ENCODE results near the gene OLA1. TPM values are rescaled to one million over a fixed set of nuclear protein-coding genes. Genes with fewer than 3 reads are reported as not detected.

Gene OLA1
- total and polyA plus RNA-seq, 2 of the 13 experiments (the other 11 are each of a cell fraction or from before 2014, with no cell fraction given) = 153 to 241 TPM

GRCh38 chr2:174122185-174122584 lies 126.1 kb downstream of the OLA1 start (continued):
- TF ChIP-seq PAWR (CRISPR knock-in tag; IDR thresholded peaks at IDR 0.05; ENCODE audit: borderline replicate concordance) (no peak), ZNF766 (CRISPR knock-in tag; IDR thresholded peaks at IDR 0.05; ENCODE audit: borderline replicate concordance) (no peak)

- Histone ChIP-seq H3K9me3 (ENCODE audit: low read length) (no peaks in the 10 kb centered on the region), H3K36me3 (replicated peaks in 1 of 2; ENCODE audit: control insufficient read depth in 1 of 2, insufficient read depth in 2 of 2, low read length in 2 of 2) (peaks cover 2 to 6% of the 10 kb centered on the region in 2 experiments; a peak in 4 of 5 replicates), H3K27ac (ENCODE audit: extremely low read length, insufficient read depth, low read length) (no peak overlapping the region), H2AFZ (ENCODE audit: low read length) (no peak overlapping the region), H3K4me3 (replicated peaks in 1 of 3; ENCODE audit: insufficient read depth in 1 of 3, low read depth in 2 of 3, low read length in 3 of 3) (no peak overlapping the region), H3K4me2 (ENCODE audit: low read depth, low read length) (no peak overlapping the region), H3K79me2 (ENCODE audit: insufficient read depth, low read length) (no peaks in the 10 kb centered on the region), H3K9ac (ENCODE audit: insufficient read depth, low read depth, low read length) (no peak overlapping the region), H3K27me3 (ENCODE audit: control insufficient read depth in 1 of 2, insufficient read depth in 2 of 2, low read length in 2 of 2) (no peaks in the 10 kb centered on the region), H3K4me1 (ENCODE audit: insufficient read depth, low read length) (peaks cover 9% of the 10 kb centered on the region; the same call in 1 of the 2 replicates), H4K20me1 (ENCODE audit: insufficient read depth, low read length) (no peaks in the 10 kb centered on the region)
- BruUV-seq (replicated peaks) = no TSS peak
- no peak for TF ChIP-seq CHD4 (IDR thresholded peaks at IDR 0.05; ENCODE audit: borderline replicate concordance, low read length)
- no peak for TF ChIP-seq ZBTB3 (CRISPR knock-in tag; IDR thresholded peaks at IDR 0.05; ENCODE audit: borderline replicate concordance, low read depth)
- no peak for TF ChIP-seq DNMT1 (CRISPR knock-in tag; IDR thresholded peaks at IDR 0.05)
- TF ChIP-seq ZEB1 (IDR thresholded peaks at IDR 0.05; ENCODE audit: insufficient replicate concordance, low read depth) = no peak
- TF ChIP-seq ZNF20 (CRISPR knock-in tag; IDR thresholded peaks at IDR 0.05) = no peak
- no peak for TF ChIP-seq ZNF33B (CRISPR knock-in tag; IDR thresholded peaks at IDR 0.05)
- POLR2A ChIA-PET = no interaction called here
- no peak for ATAC-seq
- no peak for DNase-seq (ENCODE audit: low spot score)
- CTCF ChIA-PET (ENCODE audit: low intra/inter-chr PET ratio, low total read pairs) = no interaction called here
- intact Hi-C loops (cut with micrococcal nuclease; ENCODE audit: unreplicated experiment) (no loop called here), in situ Hi-C loops (cut with HindIII; ENCODE audit: extremely low pct_ligation_motif_present, low pct_unique_long_range_greater_than_20kb) (no loop called here)
- FAIRE-seq = no peak
- 97% methylated on average over 2 of the region's 2 CpGs for WGBS (ENCODE audit: low lambda C conversion rate)
These were observed 126.7 kb downstream of the OLA1 start for GRCh38 chr2:174121612-174122011.

- CTCF ChIA-PET (ENCODE audit: low intra/inter-chr PET ratio, low total read pairs) = no interaction called here
- H3K4me3 ChIP-seq (replicated peaks in 1 of 3; ENCODE audit: insufficient read depth in 1 of 3, low read depth in 2 of 3, low read length in 3 of 3) = no peak overlapping the region
- H3K79me2 ChIP-seq (ENCODE audit: insufficient read depth, low read length) = no peaks in the 10 kb centered on the region
- POLR2A ChIA-PET = no interaction called here
- WGBS (ENCODE audit: low lambda C conversion rate) = 95% methylated on average over 2 of the region's 2 CpGs
- H3K36me3 ChIP-seq (replicated peaks in 1 of 2; ENCODE audit: control insufficient read depth in 1 of 2, insufficient read depth in 2 of 2, low read length in 2 of 2) = peaks cover 2 to 6% of the 10 kb centered on the region in 2 experiments; a peak in 4 of 5 replicates
- no peaks in the 10 kb centered on the region for H4K20me1 ChIP-seq (ENCODE audit: insufficient read depth, low read length)
- H3K27me3 ChIP-seq (ENCODE audit: control insufficient read depth in 1 of 2, insufficient read depth in 2 of 2, low read length in 2 of 2) = no peaks in the 10 kb centered on the region
- FAIRE-seq (no peak), ATAC-seq (no peak), DNase-seq (ENCODE audit: low spot score) (no peak)
- intact Hi-C loops (cut with micrococcal nuclease; ENCODE audit: unreplicated experiment) = no loop called here
- no peak overlapping the region for H2AFZ ChIP-seq (ENCODE audit: low read length)
- peaks cover 9% of the 10 kb centered on the region; the same call in 1 of the 2 replicates for H3K4me1 ChIP-seq (ENCODE audit: insufficient read depth, low read length)
- no peak overlapping the region for H3K27ac ChIP-seq (ENCODE audit: extremely low read length, insufficient read depth, low read length)
- H3K9ac ChIP-seq (ENCODE audit: insufficient read depth, low read depth, low read length) = no peak overlapping the region
- no peak overlapping the region for H3K4me2 ChIP-seq (ENCODE audit: low read depth, low read length)
- TF ChIP-seq ZNF3 (CRISPR knock-in tag; IDR thresholded peaks at IDR 0.05) (no peak), ZNF569 (CRISPR knock-in tag; IDR thresholded peaks at IDR 0.05; ENCODE audit: borderline replicate concordance) (no peak), PRPF4 (IDR thresholded peaks at IDR 0.05; ENCODE audit: low read depth, low read length, poor library complexity, severe bottlenecking) (no peak), TBL1XR1 (IDR thresholded peaks at IDR 0.05; ENCODE audit: borderline replicate concordance, low read length, partially characterized antibody) (no peak)
- in situ Hi-C loops (cut with HindIII; ENCODE audit: extremely low pct_ligation_motif_present, low pct_unique_long_range_greater_than_20kb) = no loop called here
- no TSS peak for BruUV-seq (replicated peaks)
- H3K9me3 ChIP-seq (ENCODE audit: low read length) = no peaks in the 10 kb centered on the region
These were observed 127.2 kb downstream of the OLA1 start for GRCh38 chr2:174121175-174121574.

All from HepG2 (cell line).